NCI-H2196 treated with DMSO at 0.1 percent for 48 hours (cell line): ENCODE results near the gene RYR1.
A peak's percentile ranks its signal among the peaks of the same experiment; 100 is the strongest.
"Not testable (repeated sequence)": the region's sequence is repeated elsewhere in the genome, so short reads cannot be mapped to it uniquely, and the experiment has no call there.

Experiments
- DNase-seq: peaks from one replicate; lab custom pipeline; 2025; ENCODE audit not compliant: unreplicated experiment; lab: John Stamatoyannopoulos, UW

RYR1 gene

GRCh38 chr19:38537071-38537936 is 103.8 kb downstream of the RYR1 start:
- no peak for DNase-seq

- no peak for DNase-seq
These were observed 104.9 kb downstream of the RYR1 start for GRCh38 chr19:38538386-38538785.

GRCh38 chr19:38538793-38539528 is 105.5 kb downstream of the RYR1 start:
- no peak for DNase-seq

- no peak for DNase-seq
These were observed 106.3 kb downstream of the RYR1 start for GRCh38 chr19:38539751-38540150.

DNA sequence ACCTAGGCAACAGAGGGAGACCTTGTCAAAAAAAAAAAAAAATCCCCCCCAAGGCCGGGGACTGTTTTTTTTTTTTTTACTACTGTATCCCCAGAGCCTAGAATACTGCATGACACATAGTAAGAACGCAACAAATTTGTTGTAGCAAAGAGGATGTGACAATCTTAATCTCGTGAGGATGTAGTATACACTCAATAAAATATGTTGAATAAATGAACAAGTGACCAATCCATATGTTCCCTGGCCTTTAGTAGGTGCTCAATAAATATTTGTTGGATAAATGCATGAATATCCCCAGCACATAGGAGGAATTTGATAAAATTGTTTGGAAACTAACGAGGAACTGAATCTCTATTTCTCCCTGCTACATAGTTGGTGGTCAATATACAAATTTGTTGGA is 108.5 kb downstream of the RYR1 start:
- no peak for DNase-seq

- no peak for DNase-seq
These were observed 109.9 kb downstream of the RYR1 start for GRCh38 chr19:38543286-38543806.

- peak; percentile 16 for DNase-seq
These were observed 110.5 kb downstream of the RYR1 start for GRCh38 chr19:38543807-38544568.

DNA sequence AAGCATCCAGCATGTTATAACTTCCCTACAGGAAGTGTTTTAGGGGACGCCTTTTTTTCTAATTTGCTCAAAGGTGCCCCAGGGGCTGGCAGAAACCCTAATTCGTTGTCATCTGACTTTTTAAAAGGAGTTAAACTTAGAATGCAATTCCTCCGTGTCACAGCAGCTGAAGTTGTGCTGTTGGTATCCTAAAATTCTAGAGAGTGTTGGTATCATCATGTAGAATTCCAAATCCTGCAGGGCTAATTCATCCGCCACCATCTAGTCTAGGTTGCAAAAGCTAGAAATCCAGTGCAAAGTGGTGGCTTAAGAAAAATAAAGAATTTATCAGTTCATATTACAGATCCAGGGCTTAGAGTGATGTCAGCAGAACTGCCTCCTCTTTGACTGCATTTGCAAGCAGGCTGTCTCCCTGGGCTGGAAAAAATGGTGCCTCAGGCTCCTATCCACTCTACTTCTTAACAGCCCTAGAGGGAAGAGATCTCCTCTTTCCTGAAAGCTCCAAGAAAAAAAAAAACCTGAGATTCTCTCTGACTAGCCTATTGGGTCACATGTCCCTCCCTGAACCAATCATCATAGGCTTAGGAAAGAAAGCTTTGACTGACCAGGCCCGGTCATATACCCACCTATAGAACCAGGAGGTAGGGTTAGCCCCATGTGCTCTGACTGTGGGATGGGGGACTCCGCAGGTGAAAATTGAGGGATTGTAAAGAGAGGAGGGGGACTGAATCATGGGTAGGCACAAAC is 111.3 kb downstream of the RYR1 start:
- no peak for DNase-seq

GRCh38 chr19:38545596-38545995 is 112.1 kb downstream of the RYR1 start:
- DNase-seq, result no peak

DNA sequence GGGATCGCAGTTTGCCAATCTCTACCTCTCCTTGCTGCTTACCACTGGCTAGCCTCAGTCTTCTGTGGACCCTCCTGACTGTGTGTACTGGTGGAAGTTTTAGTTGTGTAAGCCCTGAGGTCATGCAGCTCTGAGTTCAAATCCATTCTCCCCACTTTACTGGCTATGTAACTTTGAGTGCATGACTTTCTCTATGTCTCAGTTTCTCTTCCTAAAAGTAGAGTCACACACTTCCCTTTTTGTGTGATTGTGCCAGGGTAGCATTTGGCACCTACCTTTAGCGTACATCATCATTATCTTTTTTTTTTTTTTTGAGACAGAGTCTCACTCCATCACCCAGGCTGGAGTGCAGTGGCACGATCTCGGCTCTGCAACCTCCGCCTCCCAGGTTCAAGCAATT is 113.9 kb downstream of the RYR1 start:
- DNase-seq, result no peak

DNA sequence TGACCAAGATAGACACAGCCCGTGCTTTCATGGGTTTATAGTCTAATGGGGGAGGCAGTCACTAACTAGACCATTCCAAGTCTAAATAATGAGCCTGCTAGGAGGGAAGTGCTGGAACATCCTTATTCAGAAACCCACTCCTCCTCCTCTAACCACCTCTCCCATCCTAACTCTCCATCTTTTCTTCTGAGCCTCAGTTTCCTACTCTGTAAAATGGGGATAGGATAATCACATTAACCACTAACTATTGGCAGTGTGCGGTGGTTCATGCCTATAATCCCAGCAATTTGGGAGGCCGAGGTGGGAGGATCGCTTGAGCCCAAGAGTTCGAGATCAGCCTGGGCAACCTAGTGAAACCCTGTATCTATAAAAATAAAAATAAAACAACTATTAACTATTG is 115.6 kb downstream of the RYR1 start:
- no peak for DNase-seq

DNA sequence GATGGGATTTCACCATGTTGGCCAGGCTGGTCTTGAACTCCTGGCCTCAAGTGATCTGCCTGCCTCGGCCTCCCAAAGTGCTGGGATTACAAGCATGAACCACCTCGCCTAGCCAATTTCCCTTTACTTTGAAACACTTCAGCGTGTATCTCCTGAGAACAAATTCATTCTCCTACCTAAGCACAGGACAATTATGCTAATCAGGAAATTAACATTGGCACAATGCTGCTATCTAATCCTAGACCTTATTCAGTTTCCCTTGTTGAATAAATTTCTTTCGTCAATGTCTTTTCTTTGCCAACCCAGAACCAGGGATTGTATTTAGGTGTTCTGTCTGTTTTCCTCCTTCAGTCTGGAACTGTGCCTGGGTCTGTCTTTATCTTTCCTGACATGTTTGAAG is 116.5 kb downstream of the RYR1 start:
- DNase-seq, result no peak

DNA sequence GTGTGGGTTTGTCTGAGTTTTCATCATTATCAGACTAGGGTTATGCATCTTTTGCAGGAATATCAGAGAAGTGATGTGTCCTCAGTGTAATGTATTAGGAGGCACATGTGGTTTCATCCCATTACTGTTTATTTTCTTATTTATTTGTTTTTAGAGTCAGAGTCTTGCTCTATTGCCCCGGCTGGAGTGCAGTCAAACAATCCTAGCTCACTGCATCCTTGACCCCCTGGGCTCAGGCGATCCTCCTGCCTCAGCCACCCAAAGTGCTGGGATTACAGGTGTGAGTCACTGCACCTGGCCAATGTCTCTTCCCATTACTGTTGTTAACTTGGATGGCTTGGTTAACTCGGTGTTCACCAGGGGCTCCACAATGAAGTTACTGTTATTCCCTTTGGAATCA is 116.9 kb downstream of the RYR1 start:
- DNase-seq, result no peak

DNA sequence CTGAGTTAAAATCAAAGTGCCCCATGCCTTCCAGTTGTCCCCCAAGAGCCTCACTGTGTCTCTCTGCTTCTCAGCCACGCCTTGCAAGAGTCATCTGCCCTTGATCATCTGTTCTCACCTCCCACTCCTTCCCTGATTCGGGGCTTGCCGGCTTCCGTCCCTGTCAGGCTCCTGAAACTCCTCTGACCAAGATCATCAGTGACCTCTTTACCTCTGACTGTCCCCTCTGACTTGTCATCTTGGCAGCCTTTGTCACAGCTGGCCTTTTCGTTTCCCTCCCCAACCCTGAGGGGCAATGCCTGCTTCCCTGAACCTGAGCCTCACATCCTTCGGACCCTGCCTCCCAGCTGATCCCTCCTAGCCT is 117.9 kb downstream of the RYR1 start:
- DNase-seq, result no peak

DNA sequence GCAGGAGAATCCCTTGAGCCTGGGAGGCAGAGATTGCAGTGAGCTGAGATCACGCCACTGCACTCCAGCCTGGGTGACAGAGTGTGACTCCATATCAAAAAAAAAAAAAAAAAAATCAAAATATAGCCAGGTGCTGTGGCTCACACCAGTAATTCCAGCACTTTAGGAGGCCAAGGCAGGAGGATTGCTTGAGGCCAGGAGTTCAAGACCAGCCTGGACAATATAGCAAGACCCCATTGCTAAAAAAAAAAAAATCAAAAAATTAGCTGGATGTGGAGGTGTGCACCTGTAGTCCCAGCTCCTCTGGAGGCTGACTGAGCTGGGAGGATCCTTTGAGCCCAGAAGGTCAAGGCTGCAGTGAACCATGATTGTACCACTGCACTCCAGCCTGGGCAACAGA is 119.7 kb downstream of the RYR1 start:
- not testable (repeated sequence) for DNase-seq

- no peak for DNase-seq
These were observed 121.2 kb downstream of the RYR1 start for GRCh38 chr19:38554676-38555141.

GRCh38 chr19:38555200-38555599 is 121.7 kb downstream of the RYR1 start:
- no peak for DNase-seq

DNA sequence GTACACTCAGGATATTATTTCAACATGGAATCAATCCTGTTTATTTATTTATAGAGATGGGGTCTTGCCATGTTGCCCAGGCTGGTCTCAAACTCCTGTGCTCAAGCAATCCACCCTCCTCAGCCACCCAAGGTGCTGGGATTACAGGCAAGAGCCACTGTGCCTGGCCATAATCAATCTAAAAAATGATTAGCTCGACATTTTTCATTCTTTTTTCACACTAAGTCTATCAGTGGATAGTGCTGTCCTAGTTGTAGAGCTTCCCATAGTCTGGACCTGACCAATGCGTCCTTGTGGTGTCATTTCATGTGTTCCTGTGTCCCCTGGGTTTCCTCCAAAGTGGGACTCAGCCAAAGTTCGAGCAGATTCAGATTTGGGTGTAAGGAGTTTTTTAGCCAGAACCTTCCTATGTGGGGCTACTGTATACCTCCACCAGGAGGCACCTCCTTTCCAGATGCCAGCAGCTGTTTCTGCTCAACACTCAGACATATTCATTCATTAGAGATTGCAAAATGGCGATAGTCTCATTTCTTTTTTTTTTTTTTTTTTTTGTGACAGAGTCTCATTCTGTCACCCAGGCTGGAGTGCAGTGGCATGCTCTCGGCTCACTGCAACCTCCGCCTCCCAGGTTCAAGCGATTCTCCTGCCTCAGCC is 123.2 kb downstream of the RYR1 start:
- no peak for DNase-seq

- no peak for DNase-seq
These were observed 123.8 kb downstream of the RYR1 start for GRCh38 chr19:38557205-38557799.

GRCh38 chr19:38558933-38559332 is 125.4 kb downstream of the RYR1 start:
- not testable (repeated sequence) for DNase-seq
